EL (cell line): ENCODE data around the gene GNGT2.
A peak's percentile ranks its signal among the peaks of the same experiment; 100 is the strongest.

ENCODE experiments used
- DNase-seq: peaks from one replicate; pipeline ENCODE4 v3.0.0-alpha.2; 2016

The GNGT2 gene

DNA sequence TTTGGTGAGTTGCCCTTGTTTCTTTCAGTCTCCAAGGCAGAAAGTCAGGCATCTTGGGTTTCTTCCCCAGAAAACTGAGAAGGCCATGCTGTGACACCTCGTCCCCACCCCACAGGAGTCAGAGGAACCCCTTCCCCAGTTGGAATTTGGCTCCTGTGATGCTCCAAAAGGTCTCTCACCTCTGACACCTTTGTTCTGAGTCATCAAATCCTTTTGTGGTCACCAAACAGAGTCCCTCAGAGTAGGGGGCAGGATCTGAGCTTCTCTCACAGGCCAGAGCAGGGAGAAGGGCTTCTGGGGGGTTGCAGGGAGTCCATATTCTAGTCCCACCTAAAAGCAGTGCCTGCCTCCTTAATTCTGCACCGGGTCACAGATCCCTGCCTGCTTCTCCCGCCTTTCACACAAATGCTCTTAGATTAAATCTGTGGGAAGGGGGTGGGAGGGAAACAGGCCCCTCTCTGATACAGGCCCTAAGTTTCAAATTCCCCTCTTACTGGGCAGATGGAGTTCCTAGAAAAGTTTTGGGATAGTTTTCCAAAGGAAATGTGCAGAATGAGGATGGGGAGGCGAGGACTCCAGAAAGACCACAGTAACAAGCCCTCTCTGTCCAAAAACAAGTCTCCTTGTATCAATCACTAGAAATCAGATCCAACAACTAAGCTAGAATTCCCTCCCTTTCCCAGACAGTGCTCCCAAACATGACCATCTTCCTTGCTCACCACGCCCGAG, 18.9 kb upstream of the GNGT2 start:
- DNase-seq, result no peak

DNA sequence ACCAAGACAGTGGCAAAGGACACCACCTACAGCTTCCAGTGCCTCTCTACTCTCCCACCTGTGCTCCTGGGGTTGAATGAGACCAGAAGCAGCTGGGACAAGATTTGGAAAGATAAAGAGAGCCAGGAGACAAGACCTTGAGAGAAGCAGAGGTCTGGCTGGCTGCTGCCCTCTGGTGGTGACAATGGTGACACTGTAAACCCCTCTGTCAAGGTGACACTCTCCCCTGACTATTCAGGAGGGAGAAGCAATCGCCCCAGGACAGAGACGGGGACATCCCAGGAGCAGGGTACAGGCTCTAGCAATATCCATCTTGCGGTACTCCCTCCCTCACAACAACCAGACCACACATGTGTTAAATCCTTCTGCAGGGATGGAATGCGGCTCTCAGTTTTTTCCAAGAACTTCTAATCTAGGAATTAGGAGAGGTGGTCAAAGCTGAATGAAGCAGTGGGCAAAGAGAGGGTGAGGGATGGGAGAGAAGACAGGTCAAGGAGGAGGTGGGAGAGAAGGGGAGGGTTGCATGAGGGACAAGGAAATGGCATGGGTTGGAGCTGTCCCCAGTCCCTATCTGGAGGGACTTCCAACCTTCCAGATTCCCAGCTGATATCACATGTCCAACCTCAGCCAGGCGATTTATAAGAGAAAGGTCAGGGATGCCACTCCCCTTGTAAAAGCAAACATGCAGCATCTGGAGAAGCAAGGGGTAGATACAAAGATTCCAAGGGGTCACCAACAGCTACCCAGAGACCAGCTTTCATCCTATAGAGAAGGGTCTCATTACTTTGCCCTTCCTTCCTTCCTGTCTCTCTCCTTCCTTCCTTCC, 17.3 kb upstream of the GNGT2 start:
- peak; percentile 69 for DNase-seq

DNA sequence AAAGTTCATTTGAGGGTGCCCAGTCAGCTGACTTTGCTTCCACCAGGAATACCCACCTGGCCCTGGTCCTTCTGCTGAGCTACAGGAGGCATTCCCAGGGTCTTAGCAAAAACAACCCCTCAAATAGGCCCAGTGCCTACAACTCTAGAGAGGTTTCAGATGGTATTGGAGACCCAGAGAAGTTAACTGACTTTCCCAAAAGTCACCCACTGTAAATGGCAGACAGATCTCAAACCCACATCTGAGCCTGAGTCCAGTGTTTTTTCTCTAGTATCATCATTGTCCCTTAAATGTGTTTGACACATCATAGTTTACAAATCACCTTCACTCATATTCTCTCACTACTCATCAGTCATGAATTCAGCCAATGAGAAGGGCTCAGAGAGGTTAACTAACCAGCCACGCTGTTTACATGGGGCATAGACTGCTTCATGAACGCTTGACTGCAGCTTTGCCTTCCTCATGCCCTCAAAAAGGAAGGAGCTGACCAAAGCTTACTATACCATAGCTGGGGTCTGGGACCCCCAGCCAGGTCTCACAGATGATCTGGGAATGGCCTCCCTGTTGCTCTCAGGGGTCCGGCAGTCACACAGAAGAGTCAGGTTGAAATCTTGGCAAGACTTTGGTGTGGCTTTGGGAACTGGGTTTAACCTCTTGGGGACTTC, 16.5 kb upstream of the GNGT2 start:
- DNase-seq, result no peak

DNA sequence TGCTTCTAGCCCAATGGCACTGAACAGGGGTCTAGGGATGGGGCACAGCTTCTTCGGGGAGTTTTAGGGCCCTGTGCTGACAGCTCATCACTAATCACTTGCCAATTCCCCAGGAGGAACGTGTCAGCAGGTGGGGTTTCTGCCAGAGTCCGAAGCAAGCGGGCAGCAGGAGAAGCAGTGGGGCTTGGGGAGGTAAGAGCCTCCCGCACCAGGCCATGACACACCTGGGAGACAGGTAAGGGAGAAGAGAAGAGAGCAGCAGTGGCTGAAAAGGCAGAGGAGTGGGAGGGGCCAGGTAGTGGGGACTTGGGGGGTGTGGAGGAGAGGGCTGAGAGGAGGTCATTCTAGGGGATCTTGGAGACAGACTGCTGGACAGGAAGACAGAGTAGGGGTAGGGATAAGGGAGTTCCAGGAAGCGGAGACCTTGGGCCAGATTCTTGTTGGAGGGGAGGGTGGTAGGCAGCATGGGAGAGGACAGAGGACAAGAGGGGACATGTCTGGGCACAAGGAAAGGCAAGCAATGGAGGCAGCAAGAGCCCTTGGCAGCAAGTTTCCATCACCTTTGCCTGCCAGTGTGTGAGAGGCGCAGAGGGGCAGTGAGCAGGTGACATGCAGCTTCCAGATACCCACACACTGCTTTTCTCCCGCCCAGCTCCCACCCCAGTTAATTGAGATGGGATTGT, 15.3 kb upstream of the GNGT2 start:
- DNase-seq, result no peak

DNA sequence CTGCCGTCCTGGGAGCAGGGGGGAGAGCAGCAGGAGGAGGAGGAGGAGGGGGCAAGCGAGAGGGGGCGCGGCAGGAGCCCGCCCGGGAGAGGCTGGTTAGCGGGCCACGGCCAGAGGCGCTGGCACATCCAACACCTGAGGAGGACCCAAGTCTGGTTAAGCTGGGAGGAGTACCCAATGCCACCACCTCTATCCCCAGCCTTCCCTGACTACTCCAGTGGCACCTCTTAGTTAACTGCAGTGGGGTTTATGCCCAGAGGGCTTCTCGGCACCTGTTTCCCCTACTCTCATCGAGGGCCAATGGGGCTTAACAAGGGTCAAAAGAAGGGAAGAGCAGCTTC, 14.6 kb upstream of the GNGT2 start:
- no peak for DNase-seq

DNA sequence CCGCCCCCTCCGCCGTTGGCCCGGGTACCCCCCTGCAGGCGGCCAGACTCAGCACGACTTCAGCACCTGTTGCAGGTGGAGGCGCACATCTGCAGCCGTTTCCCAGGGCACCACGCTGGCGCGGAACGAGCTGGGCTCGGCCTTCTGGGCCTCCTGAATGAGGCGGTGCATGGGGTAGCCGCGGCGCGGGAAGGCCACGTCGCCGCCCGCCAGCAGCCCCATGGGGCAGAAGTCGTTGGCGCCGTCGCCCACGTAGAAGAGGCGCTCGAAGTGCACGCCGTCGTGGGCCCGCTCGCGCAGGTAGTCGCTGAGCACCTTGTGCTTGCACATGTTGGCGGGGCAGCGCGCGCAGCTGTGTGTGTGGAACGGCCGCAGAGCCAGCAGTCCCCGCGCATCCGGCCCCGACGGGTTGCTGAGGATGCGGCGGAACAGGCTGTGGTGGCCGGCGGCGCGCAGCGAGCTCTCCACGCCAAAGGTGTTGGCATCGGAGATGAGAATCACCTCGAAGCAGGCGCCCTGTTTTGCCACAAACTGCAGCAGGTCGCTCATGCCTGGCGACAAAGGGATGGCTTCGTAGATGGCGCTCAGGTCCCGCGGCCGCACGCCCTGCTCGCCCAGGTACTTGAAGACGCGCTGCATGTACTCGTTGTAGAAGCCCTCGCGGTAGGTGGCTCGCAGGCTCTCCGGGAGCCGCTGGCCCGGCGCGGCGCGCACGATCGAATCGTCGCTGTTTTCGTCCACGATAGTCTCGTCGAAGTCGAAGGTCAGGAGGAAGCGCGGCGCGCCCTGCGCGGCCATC, 14.0 kb upstream of the GNGT2 start:
- DNase-seq, result no peak

DNA sequence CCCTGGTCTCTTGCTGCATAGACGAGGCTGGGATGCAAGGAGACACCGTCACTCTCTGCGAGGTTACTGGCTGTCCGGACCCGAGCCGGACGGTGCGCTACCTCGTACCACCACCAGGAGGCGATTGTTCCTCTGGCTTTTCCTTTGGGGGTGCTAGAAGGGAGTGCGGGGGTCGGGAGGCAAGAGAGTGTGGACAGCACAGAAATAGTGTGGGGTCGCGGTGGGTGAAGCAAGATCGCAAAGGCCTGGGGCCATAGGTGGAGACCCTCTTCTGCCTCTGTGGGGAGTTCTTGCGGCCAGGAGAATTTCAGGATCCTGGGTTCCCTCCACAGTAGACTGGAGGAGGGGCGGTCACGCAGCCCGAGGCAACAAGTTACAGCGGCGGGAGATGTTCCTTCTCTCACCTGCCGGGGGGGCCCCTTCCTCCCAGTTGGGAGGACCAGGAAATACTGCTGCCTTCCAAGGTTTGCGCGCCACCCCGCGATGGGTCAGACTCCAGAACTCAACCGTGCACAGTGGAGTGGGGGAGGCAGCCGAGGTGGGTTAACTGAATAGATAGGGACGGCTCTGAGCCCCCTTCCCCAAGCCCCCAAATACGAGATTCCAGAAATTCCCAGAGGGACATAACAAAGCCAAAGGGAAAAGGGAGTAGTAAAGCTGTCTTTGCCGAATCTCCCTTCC, 13.3 kb upstream of the GNGT2 start:
- peak; percentile 43 for DNase-seq

DNA sequence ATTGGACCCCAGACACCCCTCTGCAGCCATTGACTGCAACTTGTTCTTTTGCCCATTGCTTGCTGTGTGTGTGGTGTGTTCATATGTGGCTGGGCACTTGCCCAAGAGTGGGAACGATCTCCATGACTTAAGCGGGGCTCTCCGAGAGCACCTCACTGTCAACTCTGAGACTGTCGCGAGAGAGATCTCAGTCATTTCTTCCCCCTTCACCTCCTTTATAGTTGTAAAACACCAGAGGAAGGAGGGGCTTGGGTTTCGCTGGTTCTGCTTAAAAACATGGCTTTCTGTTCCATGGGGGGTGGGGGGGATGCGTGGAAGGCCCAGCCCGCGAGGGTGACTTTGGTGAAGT, 12.8 kb upstream of the GNGT2 start:
- DNase-seq, result no peak

DNA sequence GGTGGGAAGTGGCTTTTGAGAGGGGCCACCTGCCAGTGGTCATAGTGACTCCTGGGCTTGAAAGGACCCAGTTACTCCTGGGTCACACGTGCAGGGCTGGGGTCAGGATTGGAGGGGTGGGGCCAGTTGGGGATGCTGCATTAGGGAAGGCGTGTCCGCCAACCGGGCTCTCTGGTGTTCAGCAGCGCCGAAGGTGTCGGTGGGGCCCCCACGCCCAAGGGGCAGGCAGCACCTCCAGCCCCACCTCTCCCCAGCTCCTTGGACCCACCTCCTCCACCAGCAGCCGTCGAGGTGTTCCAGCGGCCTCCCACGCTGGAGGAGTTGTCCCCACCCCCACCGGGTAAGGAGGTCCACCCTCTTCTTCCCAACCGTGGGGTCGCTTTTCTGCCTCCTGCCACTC, 9.6 kb upstream of the GNGT2 start:
- DNase-seq, result no peak

DNA sequence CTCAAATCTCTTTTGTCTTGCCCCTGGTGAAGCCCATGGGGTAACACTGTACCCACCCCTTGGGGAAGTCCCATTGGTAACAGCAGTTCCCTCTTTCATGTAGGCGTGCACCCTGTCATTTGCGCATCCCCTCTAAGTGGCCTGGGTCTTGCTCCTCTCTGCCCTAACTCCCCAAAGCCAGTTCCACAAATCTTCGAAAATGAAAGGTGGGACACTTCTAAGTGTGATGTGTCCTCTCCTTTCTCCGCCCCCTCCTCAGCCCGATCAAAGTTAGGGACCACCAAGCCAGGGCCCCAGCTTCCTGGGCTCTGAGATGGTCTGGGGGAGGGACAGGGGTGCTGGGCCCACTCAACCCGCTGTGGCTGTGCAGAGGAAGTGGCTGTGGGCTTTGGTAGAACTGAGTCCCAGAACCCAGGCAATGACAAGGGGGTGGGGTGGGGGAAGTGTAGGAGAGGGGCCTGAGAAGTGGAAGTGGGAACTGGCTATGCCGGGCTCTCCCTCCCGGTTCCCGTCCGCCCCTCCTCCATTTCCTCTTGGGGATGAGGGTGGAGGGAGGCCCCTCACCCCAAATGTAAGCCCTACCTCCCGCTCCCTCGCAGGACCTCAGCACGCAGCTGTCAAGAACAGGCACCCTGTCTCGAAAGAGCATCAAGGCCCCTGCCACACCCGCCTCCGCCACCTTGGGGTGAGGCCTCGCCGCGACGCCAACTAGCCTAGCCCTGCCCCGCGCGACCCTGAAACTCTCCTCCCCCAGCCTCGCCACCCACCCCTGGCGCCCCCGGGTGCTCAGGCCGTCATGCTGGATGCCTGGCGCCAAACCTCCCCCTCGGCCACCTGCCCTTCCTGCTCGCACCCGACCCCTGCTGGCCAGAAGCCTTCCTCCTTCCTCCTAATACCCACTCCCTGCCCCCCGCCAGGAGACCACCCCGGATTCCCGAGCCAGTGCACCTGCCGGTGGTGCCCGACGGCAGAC, 8.9 kb upstream of the GNGT2 start:
- DNase-seq, result no peak

DNA sequence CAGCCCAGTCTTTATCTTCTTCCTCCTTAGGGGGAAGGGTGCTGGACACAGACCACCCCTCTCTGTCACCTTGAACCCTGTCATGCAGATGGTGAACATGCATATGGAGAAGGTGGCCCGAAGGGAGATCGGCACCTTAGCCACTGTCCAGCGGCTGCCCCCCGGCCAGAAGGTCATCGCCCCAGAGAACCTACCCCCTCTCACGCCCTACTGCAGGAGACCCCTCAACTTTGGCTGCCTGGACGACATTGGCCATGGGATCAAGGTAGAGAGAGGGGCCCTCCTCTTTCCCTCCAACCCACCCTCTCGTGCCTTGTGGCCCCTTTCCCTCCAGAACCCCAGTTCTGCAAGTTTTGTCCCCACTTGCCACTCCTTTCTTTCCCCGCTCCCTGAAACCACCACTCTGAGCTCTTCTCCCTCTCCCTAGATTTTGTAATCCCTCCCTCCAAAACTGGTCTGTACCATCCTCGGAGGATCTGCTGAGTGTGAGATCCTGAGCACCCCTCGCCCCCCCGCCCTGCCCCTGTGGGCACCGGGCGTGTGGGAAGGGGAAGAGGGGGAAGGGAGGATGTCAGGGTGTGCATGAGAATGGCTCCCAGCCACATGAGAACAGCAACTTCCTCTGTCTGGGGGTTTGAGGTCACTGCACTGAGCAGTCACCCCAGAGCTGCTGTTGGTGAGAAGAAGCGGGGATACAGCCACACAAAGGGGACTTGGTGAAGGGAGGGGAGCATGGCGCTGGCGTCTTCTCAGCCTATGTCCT, 7.5 kb upstream of the GNGT2 start:
- no peak for DNase-seq

DNA sequence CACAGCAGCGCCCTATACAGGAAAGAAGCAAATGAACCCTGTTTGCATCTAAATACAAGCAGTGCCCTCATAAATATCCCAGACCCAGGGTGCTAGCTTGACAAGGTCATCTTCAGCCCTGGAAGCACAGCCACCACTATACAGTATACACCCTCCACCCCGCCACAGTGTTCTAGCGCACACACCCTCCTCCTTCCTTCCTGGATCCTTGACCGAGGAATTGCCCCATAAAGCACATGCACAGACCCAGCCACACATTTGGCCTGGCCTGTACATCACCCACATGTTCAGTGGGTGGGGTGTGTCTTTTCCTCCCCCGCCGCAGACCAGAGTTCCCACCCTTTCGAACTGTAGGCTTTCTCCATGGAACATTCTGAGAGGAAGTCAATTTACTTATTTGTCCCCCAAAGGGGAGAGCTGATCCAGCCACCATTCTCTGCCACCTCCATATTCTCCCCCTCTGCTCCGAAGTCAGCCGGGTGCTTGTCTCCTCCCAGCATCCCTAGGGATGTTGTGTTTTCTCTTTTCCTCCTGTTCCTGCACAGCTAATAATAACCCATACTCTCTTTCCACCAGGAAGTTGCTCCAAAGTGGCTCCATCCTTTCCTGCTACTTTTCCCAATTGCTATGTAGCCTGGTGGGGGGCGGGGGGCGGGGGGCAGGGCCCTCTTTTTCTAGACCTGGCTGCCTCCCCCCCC, 6.7 kb upstream of the GNGT2 start:
- no peak for DNase-seq

DNA sequence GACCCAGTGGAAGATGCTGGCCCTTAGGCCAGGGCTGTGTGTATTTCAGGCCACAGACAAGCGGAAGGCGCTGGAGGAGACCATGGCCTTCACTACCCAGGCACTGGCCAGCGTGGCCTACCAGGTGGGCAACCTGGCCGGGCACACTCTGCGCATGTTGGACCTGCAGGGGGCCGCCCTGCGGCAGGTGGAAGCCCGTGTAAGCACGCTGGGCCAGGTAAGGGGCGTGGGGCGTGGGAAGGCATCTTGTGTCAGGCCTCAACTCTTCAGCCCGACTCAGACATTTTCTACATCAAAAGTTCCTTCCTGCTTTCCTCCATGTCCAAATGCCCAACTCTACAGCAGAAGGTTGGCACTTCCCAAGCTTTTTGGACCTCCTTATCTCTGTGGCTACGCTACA, 6.1 kb upstream of the GNGT2 start:
- no peak for DNase-seq

DNA sequence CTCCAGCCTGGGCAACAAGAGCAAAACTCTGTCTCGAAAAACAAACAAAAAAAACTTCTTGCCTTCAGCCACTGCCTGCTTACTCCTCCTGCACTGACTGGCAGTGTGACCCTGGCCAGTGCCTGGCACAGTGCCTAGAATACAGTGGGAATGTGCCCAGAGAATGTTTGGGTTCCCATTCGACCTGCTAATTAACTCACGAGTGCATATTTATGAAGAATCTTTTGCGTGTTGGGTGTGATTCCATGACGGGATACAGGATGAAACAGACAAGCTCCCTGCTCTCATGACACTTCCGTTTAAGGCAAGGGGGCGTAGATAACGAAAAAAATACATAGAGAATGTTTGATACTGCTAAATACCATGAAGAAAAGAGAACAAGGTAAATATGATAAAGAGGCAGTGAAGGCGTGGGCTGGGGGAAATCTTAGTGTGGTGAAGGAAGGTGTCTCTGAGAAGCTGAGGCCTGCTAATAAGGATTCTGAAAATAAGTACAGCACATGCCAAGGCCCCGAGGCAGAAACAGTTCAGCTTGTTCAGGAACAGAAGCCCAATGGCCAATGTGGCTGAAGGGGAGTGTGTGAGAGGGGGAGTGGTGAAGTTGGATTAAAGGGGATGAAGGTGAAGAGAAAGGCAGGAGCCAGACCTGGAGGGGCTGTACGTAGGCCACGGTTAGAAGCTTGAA, 4.4 kb upstream of the GNGT2 start:
- DNase-seq, result no peak

DNA sequence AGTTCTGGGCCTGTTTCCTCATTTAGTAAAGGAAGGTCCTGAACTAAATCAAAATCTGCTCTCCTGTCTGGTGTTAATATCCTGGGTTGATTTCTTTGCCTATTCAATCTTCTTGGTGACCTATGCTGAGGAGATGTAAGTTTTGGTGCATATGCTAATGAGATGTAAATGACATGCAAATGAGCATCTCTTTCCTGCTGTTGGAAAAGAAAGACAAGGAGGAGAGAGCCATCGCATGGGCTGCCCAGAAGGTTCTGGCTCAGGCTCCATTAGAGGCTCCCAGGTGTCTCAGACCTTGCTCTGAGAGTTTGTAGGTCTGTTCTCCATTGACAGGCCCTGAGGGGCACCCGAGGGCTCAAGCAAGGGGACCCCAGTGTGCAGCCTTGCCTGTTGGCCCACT, 3.5 kb upstream of the GNGT2 start:
- no peak for DNase-seq

DNA sequence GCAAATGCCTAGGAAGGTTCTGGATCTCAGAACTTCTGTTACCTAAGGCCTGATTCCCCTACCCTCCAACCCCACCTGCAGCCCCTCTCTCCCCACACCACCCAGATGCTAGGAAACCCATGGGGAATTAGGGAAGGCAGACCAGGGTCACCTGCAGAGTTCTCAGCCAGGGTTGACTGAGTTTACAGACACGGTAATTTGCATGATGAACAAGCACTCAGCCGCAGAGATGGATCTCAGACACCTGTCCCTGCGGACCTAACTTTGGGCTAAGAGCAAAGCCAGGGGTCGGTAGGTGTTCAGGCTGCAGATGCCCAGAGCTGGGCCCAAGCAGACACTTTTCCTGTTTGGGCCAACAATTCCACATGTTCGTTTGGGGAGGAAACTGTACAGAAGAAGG, 3.0 kb upstream of the GNGT2 start:
- no peak for DNase-seq

DNA sequence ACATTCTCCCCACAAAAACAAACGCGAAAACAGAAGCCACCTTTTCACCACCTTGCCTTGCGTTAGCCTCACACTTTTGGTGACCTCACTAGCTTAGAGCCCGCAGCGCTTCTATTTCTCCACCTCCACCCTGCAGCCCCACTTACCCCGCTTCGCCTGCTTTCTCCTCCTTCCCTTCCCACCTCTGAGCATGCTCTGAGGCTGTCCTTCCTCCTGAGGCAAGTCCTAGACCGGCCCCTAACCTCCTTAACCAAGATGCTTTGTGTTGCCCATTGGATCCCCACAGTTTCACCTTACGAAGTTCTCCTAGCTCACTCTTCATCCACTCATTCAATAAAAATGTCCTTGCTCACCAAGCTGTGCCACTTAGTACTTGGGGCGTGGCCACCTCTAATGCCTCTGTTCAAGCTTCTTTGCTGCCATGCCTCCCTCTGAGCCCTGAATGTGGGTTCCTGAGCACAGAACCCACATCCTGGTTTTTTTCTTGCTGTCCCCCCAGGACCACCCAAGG, 1.3 kb downstream of the GNGT2 start:
- DNase-seq, result peak; percentile 55

DNA sequence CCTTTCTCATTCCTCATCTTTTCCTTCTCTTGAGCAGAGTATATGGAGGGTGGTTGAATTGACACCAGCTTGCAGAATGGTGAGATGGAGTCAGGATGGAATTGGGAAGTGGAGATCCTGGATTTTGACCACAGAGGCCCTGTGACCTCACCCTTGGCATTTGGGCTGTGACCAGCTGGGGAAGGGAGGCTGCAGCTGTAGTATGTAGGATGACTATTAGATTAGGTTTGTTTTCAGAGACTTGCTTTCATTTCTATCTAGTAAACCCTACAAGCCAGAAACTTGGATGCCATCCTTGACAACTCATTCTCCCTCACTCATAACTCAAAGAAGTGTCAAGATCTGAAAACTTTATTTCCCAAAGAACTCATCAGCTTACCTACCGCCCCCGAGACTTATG, 5.9 kb downstream of the GNGT2 start:
- no peak for DNase-seq

DNA sequence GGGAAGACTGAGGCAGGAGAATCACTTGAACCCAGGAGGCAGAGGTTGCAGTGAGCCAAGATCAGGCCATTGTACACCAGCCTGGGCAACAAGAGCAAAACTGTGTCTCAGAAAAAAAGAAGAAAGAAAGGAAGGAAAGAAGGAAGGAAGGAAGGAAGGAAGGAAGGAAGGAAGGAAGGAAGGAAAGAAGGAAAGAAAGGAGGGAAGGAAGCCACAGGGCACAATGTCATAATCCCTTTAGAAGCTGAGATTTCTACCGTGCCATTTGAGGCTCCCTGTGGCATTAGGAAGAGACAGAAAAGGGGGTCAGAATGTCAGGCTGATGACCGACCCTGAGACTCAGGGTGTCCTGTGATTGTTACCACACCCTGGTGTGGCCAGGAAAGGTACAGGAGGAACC, 6.6 kb downstream of the GNGT2 start:
- no peak for DNase-seq
